GM12878 (cell line): ENCODE measurements around the gene CD72. TPM values are rescaled to one million over a fixed set of nuclear protein-coding genes. Genes with fewer than 3 reads are reported as not detected.

Experiments
- CBX3 ChIP-seq: fragments of 200-600 bp; sonication (generic); IDR thresholded peaks from 2 replicates; pipeline ENCODE4 v1.6.1; 2016; ENCODE audit warnings: low read depth, borderline replicate concordance
- CHD1 ChIP-seq: IDR thresholded peaks from 2 replicates; pipeline ENCODE4 v1.6.1; 2012; ENCODE audit warnings: low read depth, low read length, improper control_type of control experiment
- JUNB ChIP-seq: IDR thresholded peaks from 2 replicates; pipeline ENCODE4 v1.6.1; 2016; ENCODE audit warnings: antibody characterized with exemption, mild to moderate bottlenecking
- NR2C2 ChIP-seq: IDR thresholded peaks from 2 replicates; pipeline ENCODE4 v1.6.1; 2011; ENCODE audit warnings: borderline replicate concordance, low read depth; ENCODE audit not compliant: control insufficient read depth, insufficient read length
- RAD51 ChIP-seq: fragments of 450-650 bp; IDR thresholded peaks from 2 replicates; pipeline ENCODE4 v1.6.1; 2016; ENCODE audit warnings: moderate library complexity, mild to moderate bottlenecking, inconsistent platforms
- STAT3 ChIP-seq: IDR thresholded peaks from 2 replicates; pipeline ENCODE4 v1.6.1; 2011; ENCODE audit warnings: low read depth, low read length, improper control_type of control experiment
- polyA plus RNA-seq, 11 experiments: library from polyadenylated mRNA; depleted of rRNA in 4 of 11; unstranded in 6 of 11; stranded (reverse) in 5 of 11; fragments of >200 nt; fragmentation: Nextera tagmentation in 4 of 11; fragmentation: Illumina TruSeq in 1 of 11; extraction: Ambion mirVana in 4 of 11; extraction: Trizol in 1 of 11; gene quantifications; 1 replicate in 1 of 11; 2 replicates in 10 of 11; pipeline versions ENCODE4 v1.2.1 to v1.2.3, GENCODE V29; 2011 to 2016; ENCODE audit warnings: inconsistent platforms in 2 of 11, missing spikeins in 2 of 11, low read depth in 1 of 11
- total RNA-seq, 4 experiments: library from RNA; depleted of rRNA in 3 of 4; stranded (reverse); fragments of >200 nt in 3 of 4; fragmentation: Illumina TruSeq in 1 of 4; extraction: Trizol in 1 of 4; gene quantifications; 2 replicates each; pipeline versions ENCODE4 v1.2.1 to v1.2.3, GENCODE V29; 2013 to 2021
- TF ChIP-seq, protein P1 (sequence below): fragments of 450-650 bp; formaldehyde crosslinking; IDR thresholded peaks from 2 replicates; pipeline ENCODE4 v1.5.0; 2022; ENCODE audit warnings: mild to moderate bottlenecking, missing genetic modification characterization
- TF ChIP-seq, protein P2 (sequence below): fragments of 450-650 bp; conservative IDR thresholded peaks from 2 replicates; pipeline ENCODE4 v1.6.1; 2017; ENCODE audit warnings: mild to moderate bottlenecking, moderate library complexity
- TF ChIP-seq, protein P3 (sequence below): fragments of 450-650 bp; formaldehyde crosslinking; IDR thresholded peaks from 2 replicates; pipeline ENCODE4 v1.4.0; 2020; ENCODE audit warnings: mild to moderate bottlenecking, moderate library complexity
- TF ChIP-seq, protein P4 (sequence below), 3 experiments: IDR thresholded peaks in 2 of 3; conservative IDR thresholded peaks in 1 of 3; 2 replicates each; pipeline ENCODE4 v1.5.1; 2011; ENCODE audit warnings: low read depth in 3 of 3, low read length in 3 of 3, mild to moderate bottlenecking in 3 of 3, control low read depth in 2 of 3, moderate library complexity in 2 of 3, inconsistent platforms in 1 of 3, mixed read lengths in 1 of 3; ENCODE audit not compliant: control insufficient read depth in 2 of 3, insufficient read depth in 1 of 3; ENCODE audit errors: extremely low read depth in 1 of 3
- TF ChIP-seq, protein P5 (sequence below): IDR thresholded peaks from 2 replicates; pipeline ENCODE4 v1.6.1; 2011; ENCODE audit warnings: mild to moderate bottlenecking, low read depth, low read length, moderate library complexity; ENCODE audit not compliant: insufficient replicate concordance
- TF ChIP-seq, protein P6 (sequence below): fragments of 450-650 bp; IDR thresholded peaks from 2 replicates; pipeline ENCODE4 v1.6.1; 2017; ENCODE audit warnings: low read depth, mild to moderate bottlenecking, moderate library complexity

CD72 gene
- total and polyA plus RNA-seq, 10 of the 15 experiments (the other 5 are each of a cell fraction or from before 2014, with no cell fraction given), result 2.1 to 14.2 (median 4.4) TPM

DNA sequence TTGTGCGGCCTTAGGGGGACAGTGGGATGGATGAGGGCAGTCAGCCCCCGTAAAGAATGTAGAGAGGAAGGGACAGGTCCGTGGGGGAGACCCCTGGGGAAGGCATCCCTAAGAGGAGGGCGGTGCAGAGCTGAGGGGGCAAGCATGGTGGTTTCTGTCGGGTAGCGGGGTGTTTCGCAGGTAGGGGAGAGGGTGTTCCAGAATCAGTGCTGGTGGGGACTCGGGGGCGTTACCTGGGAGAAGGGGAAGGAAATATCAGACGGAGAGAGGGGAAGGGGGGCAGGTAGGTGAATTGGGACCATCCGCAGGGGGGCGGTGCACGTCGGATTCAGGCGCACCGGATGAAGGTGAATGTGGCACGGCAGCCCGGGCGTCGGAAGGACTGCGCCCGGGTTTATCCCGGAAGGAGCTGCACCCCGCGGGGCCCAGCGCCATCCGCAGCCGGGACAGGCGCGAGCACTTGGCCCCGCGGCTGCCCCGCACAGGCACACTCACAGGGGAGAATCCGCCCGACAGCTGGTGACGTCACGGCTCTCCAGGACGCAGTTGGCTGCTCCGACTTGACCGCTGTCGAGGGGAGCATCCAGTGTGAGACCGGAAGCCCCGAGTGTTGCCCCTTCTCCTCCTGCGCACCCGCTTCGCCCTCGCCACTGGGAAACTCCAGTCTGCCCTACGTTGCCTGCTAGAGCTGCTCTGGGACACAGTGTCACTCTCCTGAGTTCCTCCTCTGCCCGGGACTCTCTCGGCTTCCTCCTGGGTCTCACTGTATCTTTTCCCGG lies 1.3 kb downstream of the CD72 start (continued):
- TF ChIP-seq, protein P1, sequence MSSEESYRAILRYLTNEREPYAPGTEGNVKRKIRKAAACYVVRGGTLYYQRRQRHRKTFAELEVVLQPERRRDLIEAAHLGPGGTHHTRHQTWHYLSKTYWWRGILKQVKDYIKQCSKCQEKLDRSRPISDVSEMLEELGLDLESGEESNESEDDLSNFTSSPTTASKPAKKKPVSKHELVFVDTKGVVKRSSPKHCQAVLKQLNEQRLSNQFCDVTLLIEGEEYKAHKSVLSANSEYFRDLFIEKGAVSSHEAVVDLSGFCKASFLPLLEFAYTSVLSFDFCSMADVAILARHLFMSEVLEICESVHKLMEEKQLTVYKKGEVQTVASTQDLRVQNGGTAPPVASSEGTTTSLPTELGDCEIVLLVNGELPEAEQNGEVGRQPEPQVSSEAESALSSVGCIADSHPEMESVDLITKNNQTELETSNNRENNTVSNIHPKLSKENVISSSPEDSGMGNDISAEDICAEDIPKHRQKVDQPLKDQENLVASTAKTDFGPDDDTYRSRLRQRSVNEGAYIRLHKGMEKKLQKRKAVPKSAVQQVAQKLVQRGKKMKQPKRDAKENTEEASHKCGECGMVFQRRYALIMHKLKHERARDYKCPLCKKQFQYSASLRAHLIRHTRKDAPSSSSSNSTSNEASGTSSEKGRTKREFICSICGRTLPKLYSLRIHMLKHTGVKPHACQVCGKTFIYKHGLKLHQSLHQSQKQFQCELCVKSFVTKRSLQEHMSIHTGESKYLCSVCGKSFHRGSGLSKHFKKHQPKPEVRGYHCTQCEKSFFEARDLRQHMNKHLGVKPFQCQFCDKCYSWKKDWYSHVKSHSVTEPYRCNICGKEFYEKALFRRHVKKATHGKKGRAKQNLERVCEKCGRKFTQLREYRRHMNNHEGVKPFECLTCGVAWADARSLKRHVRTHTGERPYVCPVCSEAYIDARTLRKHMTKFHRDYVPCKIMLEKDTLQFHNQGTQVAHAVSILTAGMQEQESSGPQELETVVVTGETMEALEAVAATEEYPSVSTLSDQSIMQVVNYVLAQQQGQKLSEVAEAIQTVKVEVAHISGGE (CRISPR knock-in tag), result no peak
- TF ChIP-seq, protein P2, sequence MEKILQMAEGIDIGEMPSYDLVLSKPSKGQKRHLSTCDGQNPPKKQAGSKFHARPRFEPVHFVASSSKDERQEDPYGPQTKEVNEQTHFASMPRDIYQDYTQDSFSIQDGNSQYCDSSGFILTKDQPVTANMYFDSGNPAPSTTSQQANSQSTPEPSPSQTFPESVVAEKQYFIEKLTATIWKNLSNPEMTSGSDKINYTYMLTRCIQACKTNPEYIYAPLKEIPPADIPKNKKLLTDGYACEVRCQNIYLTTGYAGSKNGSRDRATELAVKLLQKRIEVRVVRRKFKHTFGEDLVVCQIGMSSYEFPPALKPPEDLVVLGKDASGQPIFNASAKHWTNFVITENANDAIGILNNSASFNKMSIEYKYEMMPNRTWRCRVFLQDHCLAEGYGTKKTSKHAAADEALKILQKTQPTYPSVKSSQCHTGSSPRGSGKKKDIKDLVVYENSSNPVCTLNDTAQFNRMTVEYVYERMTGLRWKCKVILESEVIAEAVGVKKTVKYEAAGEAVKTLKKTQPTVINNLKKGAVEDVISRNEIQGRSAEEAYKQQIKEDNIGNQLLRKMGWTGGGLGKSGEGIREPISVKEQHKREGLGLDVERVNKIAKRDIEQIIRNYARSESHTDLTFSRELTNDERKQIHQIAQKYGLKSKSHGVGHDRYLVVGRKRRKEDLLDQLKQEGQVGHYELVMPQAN, result no peak
- TF ChIP-seq, protein P3, sequence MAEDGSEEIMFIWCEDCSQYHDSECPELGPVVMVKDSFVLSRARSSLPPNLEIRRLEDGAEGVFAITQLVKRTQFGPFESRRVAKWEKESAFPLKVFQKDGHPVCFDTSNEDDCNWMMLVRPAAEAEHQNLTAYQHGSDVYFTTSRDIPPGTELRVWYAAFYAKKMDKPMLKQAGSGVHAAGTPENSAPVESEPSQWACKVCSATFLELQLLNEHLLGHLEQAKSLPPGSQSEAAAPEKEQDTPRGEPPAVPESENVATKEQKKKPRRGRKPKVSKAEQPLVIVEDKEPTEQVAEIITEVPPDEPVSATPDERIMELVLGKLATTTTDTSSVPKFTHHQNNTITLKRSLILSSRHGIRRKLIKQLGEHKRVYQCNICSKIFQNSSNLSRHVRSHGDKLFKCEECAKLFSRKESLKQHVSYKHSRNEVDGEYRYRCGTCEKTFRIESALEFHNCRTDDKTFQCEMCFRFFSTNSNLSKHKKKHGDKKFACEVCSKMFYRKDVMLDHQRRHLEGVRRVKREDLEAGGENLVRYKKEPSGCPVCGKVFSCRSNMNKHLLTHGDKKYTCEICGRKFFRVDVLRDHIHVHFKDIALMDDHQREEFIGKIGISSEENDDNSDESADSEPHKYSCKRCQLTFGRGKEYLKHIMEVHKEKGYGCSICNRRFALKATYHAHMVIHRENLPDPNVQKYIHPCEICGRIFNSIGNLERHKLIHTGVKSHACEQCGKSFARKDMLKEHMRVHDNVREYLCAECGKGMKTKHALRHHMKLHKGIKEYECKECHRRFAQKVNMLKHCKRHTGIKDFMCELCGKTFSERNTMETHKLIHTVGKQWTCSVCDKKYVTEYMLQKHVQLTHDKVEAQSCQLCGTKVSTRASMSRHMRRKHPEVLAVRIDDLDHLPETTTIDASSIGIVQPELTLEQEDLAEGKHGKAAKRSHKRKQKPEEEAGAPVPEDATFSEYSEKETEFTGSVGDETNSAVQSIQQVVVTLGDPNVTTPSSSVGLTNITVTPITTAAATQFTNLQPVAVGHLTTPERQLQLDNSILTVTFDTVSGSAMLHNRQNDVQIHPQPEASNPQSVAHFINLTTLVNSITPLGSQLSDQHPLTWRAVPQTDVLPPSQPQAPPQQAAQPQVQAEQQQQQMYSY, result no peak
- TF ChIP-seq CHD1, result no peak
- TF ChIP-seq, protein P4, sequence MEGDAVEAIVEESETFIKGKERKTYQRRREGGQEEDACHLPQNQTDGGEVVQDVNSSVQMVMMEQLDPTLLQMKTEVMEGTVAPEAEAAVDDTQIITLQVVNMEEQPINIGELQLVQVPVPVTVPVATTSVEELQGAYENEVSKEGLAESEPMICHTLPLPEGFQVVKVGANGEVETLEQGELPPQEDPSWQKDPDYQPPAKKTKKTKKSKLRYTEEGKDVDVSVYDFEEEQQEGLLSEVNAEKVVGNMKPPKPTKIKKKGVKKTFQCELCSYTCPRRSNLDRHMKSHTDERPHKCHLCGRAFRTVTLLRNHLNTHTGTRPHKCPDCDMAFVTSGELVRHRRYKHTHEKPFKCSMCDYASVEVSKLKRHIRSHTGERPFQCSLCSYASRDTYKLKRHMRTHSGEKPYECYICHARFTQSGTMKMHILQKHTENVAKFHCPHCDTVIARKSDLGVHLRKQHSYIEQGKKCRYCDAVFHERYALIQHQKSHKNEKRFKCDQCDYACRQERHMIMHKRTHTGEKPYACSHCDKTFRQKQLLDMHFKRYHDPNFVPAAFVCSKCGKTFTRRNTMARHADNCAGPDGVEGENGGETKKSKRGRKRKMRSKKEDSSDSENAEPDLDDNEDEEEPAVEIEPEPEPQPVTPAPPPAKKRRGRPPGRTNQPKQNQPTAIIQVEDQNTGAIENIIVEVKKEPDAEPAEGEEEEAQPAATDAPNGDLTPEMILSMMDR (IDR thresholded peaks at IDR 0.05 in 2 of 3, conservative IDR thresholded peaks at IDR 0.05 in 1 of 3; ENCODE audit: control insufficient read depth in 2 of 3, extremely low read depth in 1 of 3, insufficient read depth in 1 of 3, low read depth in 3 of 3, low read length in 3 of 3), result peak; percentile 21 to 37 (median 34); a peak in 4 of 6 replicates
- TF ChIP-seq, protein P5, sequence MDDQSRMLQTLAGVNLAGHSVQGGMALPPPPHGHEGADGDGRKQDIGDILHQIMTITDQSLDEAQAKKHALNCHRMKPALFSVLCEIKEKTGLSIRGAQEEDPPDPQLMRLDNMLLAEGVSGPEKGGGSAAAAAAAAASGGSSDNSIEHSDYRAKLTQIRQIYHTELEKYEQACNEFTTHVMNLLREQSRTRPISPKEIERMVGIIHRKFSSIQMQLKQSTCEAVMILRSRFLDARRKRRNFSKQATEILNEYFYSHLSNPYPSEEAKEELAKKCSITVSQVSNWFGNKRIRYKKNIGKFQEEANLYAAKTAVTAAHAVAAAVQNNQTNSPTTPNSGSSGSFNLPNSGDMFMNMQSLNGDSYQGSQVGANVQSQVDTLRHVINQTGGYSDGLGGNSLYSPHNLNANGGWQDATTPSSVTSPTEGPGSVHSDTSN, result no peak
- TF ChIP-seq, protein P6, sequence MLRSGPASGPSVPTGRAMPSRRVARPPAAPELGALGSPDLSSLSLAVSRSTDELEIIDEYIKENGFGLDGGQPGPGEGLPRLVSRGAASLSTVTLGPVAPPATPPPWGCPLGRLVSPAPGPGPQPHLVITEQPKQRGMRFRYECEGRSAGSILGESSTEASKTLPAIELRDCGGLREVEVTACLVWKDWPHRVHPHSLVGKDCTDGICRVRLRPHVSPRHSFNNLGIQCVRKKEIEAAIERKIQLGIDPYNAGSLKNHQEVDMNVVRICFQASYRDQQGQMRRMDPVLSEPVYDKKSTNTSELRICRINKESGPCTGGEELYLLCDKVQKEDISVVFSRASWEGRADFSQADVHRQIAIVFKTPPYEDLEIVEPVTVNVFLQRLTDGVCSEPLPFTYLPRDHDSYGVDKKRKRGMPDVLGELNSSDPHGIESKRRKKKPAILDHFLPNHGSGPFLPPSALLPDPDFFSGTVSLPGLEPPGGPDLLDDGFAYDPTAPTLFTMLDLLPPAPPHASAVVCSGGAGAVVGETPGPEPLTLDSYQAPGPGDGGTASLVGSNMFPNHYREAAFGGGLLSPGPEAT, result 0 out of 2 replicates have a peak, but pooled peaks have one; percentile 43
- no peak for TF ChIP-seq NR2C2
- no peak for TF ChIP-seq JUNB
- no peak for TF ChIP-seq CBX3
- no peak for TF ChIP-seq RAD51
- TF ChIP-seq STAT3, result no peak
